ENCODE measurements around the gene AP2A1. TPM values are rescaled to one million over a fixed set of nuclear protein-coding genes. Genes with fewer than 3 reads are reported as not detected.

The AP2A1 gene
- polyA plus RNA-seq, 2 of the 4 experiments (the other 2 are of a cell fraction) = 36.6 to 58.6 TPM

- TF ChIP-seq GATA3 (IDR thresholded peaks at IDR 0.05; ENCODE audit: borderline replicate concordance) (no peak), HOXB13 (CRISPR knock-in tag; IDR thresholded peaks at IDR 0.05; ENCODE audit: low read depth) (no peak), MAX (IDR thresholded peaks at IDR 0.05) (no peak)
Measured at GRCh38 chr19:49816590-49816989, 49.8 kb downstream of the AP2A1 start (continued).

GRCh38 chr19:49817964-49818648 is 51.3 kb downstream of the AP2A1 start, which contains the start of gene MED25:
TSS of gene MED25 (plus strand) at chr19:49818289. CDS start at chr19:49818342, 53 bp downstream.
- Histone ChIP-seq H3K4me1 (peaks cover 20% of the 10 kb centered on the region), H3K4me2 (peak within 1 kb of the TSS; percentile 97), H3K27ac (peak within 1 kb of the TSS; percentile 89 to 95), H3K9me3 (no peaks in the 10 kb centered on the region), H3K4me3 (peak within 1 kb of the TSS; percentile 67)
- POLR2A ChIA-PET = interaction anchor here (0.6 to 1.0 kb wide), 4 partner anchors 32 to 231 kb away, joined by 3 read pairs; partner anchors contain the start of genes AKT1S1, PNKP, PTOV1 and TBC1D17
- ATAC-seq (peak; percentile 84 to 89), FAIRE-seq (no peak), DNase-seq (ENCODE audit: low read depth in 1 of 2, low spot score in 1 of 2) (peak; percentile 90 to 92)
- WGBS (ENCODE audit: missing lambda C conversion rate) = under 1% methylated on average over 31 of the region's 57 CpGs
- CTCF ChIA-PET = interaction anchor here (0.6 to 0.7 kb wide), 2 partner anchors 21 to 122 kb away, joined by 3 read pairs; no protein-coding TSS in a partner anchor
- TF ChIP-seq MYC (IDR thresholded peaks at IDR 0.05; ENCODE audit: borderline replicate concordance, low read length) (no peak; the same call in 1 of the 2 replicates), KDM1A (IDR thresholded peaks at IDR 0.05; ENCODE audit: low read depth) (no peak), RARB (CRISPR knock-in tag; IDR thresholded peaks at IDR 0.05) (no peak), FOSL2 (IDR thresholded peaks at IDR 0.05) (no peak), FOSL2 (CRISPR knock-in tag; IDR thresholded peaks at IDR 0.05) (no peak), GATA3 (IDR thresholded peaks at IDR 0.05; ENCODE audit: borderline replicate concordance) (no peak), NFE2L2 (conservative IDR thresholded peaks at IDR 0.05; ENCODE audit: low read length) (no peak), RAD21 (conservative IDR thresholded peaks at IDR 0.05 in 1 of 2, IDR thresholded peaks at IDR 0.05 in 1 of 2) (no peak), MAFK (IDR thresholded peaks at IDR 0.05; ENCODE audit: partially characterized antibody) (no peak), RFX5 (IDR thresholded peaks at IDR 0.05) (no peak; the same call in 1 of the 2 replicates), JUNB (IDR thresholded peaks at IDR 0.05) (no peak), ESRRA (IDR thresholded peaks at IDR 0.05; ENCODE audit: borderline replicate concordance, low read length) (no peak), REST (IDR thresholded peaks at IDR 0.05) (no peak), SREBF2 (IDR thresholded peaks at IDR 0.05) (no peak), CHD2 (IDR thresholded peaks at IDR 0.05; ENCODE audit: low read length, partially characterized antibody) (no peak), USF2 (IDR thresholded peaks at IDR 0.05) (no peak; the same call in 1 of the 2 replicates), HDAC2 (IDR thresholded peaks at IDR 0.05) (no peak), KDM5A (IDR thresholded peaks at IDR 0.05) (peak; percentile 31; the same call in 1 of the 2 replicates), HOXB5 (CRISPR knock-in tag; IDR thresholded peaks at IDR 0.05) (peak; percentile 85; the same call in 1 of the 2 replicates), CEBPB (IDR thresholded peaks at IDR 0.05) (no peak), EP300 (IDR thresholded peaks at IDR 0.05) (no peak), POLR2AphosphoS2 (conservative IDR thresholded peaks at IDR 0.05; ENCODE audit: low read length) (no peak), JUN (IDR thresholded peaks at IDR 0.05) (peak; percentile 29 to 47; a peak in 2 of 5 replicates), HES2 (IDR thresholded peaks at IDR 0.05) (no peak), SMC3 (IDR thresholded peaks at IDR 0.05) (no peak), BHLHE40 (IDR thresholded peaks at IDR 0.05; ENCODE audit: low read depth, low read length) (no peak), HMGXB4 (CRISPR knock-in tag; IDR thresholded peaks at IDR 0.05; ENCODE audit: borderline replicate concordance) (no peak), MAZ (IDR thresholded peaks at IDR 0.05; ENCODE audit: borderline replicate concordance, low read depth, low read length) (no peak), CHD4 (IDR thresholded peaks at IDR 0.05; ENCODE audit: borderline replicate concordance) (no peak), TP53 (CRISPR knock-in tag; IDR thresholded peaks at IDR 0.05) (peak; percentile 16; the same call in 1 of the 2 replicates)

All from A549 (cell line).